H1 (cell line): ENCODE data around the gene MCC. TPM values are rescaled to one million over a fixed set of nuclear protein-coding genes. Genes with fewer than 3 reads are reported as not detected.

Experiments used
- CTCF ChIA-PET: fragments of 300-600 bp; sonication (Branson Sonifier 250); formaldehyde crosslinking; loops from one replicate; lab custom pipeline; 2021; ENCODE audit not compliant: partially characterized antibody; lab: Charles Lee
- POLR2A ChIA-PET: fragments of 300-600 bp; sonication (Branson Sonifier 250); formaldehyde crosslinking; loops from one replicate; lab custom pipeline; 2021; ENCODE audit warnings: inconsistent platforms; ENCODE audit not compliant: partially characterized antibody; lab: Charles Lee
- DNase-seq, 2 experiments: peaks; one replicate each; pipeline versions ENCODE4 v3.0.0 to v3.0.0-alpha.2; 2010 to 2022; ENCODE audit warnings: low spot score in 2 of 2, low read depth in 1 of 2, mixed read lengths in 1 of 2
- FAIRE-seq: peaks from 2 replicates; lab custom pipeline; 2011; peaks lifted over from hg19 to GRCh38; lab: Jason Lieb, UNC
- H2AFZ ChIP-seq: 2 replicates; pipeline ENCODE4 v1.8.1; 2012; ENCODE audit warnings: low read length, inconsistent platforms
- H2AK5ac ChIP-seq: 2 replicates; pipeline ENCODE4 v1.6.1; 2013; ENCODE audit warnings: low read depth, low read length
- H2BK120ac ChIP-seq: replicated peaks from 2 replicates; pipeline ENCODE3; 2013; ENCODE audit warnings: low read depth, low read length, inconsistent platforms
- H2BK12ac ChIP-seq: 2 replicates; pipeline ENCODE4 v1.6.1; 2013; ENCODE audit warnings: low read depth, low read length
- H2BK15ac ChIP-seq: 2 replicates; pipeline ENCODE4 v1.6.1; 2013; ENCODE audit warnings: low read length
- H2BK20ac ChIP-seq: 2 replicates; pipeline ENCODE4 v1.6.1; 2013; ENCODE audit warnings: low read length
- H2BK5ac ChIP-seq: 2 replicates; pipeline ENCODE4 v1.6.1; 2013; ENCODE audit warnings: low read depth, low read length
- H3K14ac ChIP-seq: 2 replicates; pipeline ENCODE4 v1.6.1; 2013; ENCODE audit warnings: inconsistent platforms; ENCODE audit not compliant: insufficient read length
- H3K18ac ChIP-seq: 2 replicates; pipeline ENCODE4 v1.6.1; 2013; ENCODE audit warnings: low read length; ENCODE audit errors: extremely low read depth
- H3K23ac ChIP-seq: 2 replicates; pipeline ENCODE4 v1.6.1; 2013; ENCODE audit warnings: inconsistent platforms; ENCODE audit not compliant: insufficient read length
- H3K23me2 ChIP-seq: 2 replicates; pipeline ENCODE4 v1.6.1; 2013; ENCODE audit warnings: low read depth, low read length
- H3K27ac ChIP-seq: 2 replicates; pipeline ENCODE4 v1.6.1; 2011; ENCODE audit warnings: low read depth, low read length, inconsistent platforms
- H3K27me3 ChIP-seq, 4 experiments: replicated peaks in 1 of 4; 1 replicate in 1 of 4; 2 replicates in 3 of 4; pipeline versions ENCODE4 v1.6.1 to v1.8.1; 2011 to 2013; ENCODE audit warnings: low read length in 3 of 4, mild to moderate bottlenecking in 3 of 4, inconsistent platforms in 2 of 4, mixed read lengths in 2 of 4, moderate library complexity in 1 of 4; ENCODE audit not compliant: control insufficient read depth in 3 of 4, insufficient read depth in 3 of 4; ENCODE audit errors: extremely low read depth in 1 of 4
- H3K36me3 ChIP-seq, 4 experiments: 2 replicates each; pipeline versions ENCODE4 v1.6.1 to v1.8.1; 2011 to 2013; ENCODE audit warnings: mild to moderate bottlenecking in 4 of 4, low read length in 3 of 4, moderate library complexity in 2 of 4, control low read depth in 1 of 4, inconsistent platforms in 1 of 4; ENCODE audit not compliant: insufficient read depth in 4 of 4, control insufficient read depth in 2 of 4
- H3K4ac ChIP-seq: replicated peaks from 2 replicates; pipeline ENCODE3; 2013; ENCODE audit warnings: low read length, low read depth, mixed read lengths, inconsistent platforms; ENCODE audit not compliant: insufficient read length
- H3K4me1 ChIP-seq, 4 experiments: replicated peaks in 1 of 4; 1 replicate in 1 of 4; 2 replicates in 3 of 4; pipeline versions ENCODE4 v1.6.1 to v1.8.1; 2011 to 2013; ENCODE audit warnings: low read length in 3 of 4, inconsistent platforms in 2 of 4, mixed read lengths in 1 of 4; ENCODE audit not compliant: insufficient read depth in 4 of 4, control insufficient read depth in 3 of 4
- H3K4me2 ChIP-seq, 2 experiments: 2 replicates each; pipeline versions ENCODE4 v1.6.1 to v1.8.1; 2011 to 2013; ENCODE audit warnings: low read depth in 2 of 2, low read length in 2 of 2, control low read depth in 1 of 2, inconsistent platforms in 1 of 2, mild to moderate bottlenecking in 1 of 2; ENCODE audit not compliant: insufficient read depth in 1 of 2
- H3K4me3 ChIP-seq, 4 experiments: fragments of 200-600, 300-600 bp in 1 of 4; sonication (generic), shearing (Covaris generic), sonication (Bioruptor Twin) in 1 of 4; 2 replicates each; pipeline versions ENCODE4 v1.5.1 to v1.8.1; 2011 to 2016; ENCODE audit warnings: low read length in 4 of 4, low read depth in 3 of 4, control low read depth in 2 of 4, inconsistent platforms in 2 of 4, mild to moderate bottlenecking in 2 of 4, mixed read lengths in 1 of 4, moderate library complexity in 1 of 4; ENCODE audit not compliant: insufficient read depth in 2 of 4; ENCODE audit errors: extremely low read depth in 1 of 4
- H3K56ac ChIP-seq: replicated peaks from 2 replicates; pipeline ENCODE3; 2013; ENCODE audit warnings: low read depth, mild to moderate bottlenecking, mixed read lengths, low read length, inconsistent platforms; ENCODE audit not compliant: insufficient read length
- H3K79me1 ChIP-seq: 2 replicates; pipeline ENCODE4 v1.6.1; 2013; ENCODE audit warnings: low read depth, low read length, control low read depth
- H3K79me2 ChIP-seq, 2 experiments: 2 replicates each; pipeline versions ENCODE4 v1.6.1 to v1.8.1; 2012 to 2013; ENCODE audit warnings: low read length in 2 of 2, mild to moderate bottlenecking in 2 of 2, inconsistent platforms in 1 of 2; ENCODE audit not compliant: insufficient read depth in 2 of 2, control insufficient read depth in 1 of 2
- H3K9ac ChIP-seq, 4 experiments: replicated peaks in 1 of 4; 1 replicate in 1 of 4; 2 replicates in 3 of 4; pipeline versions ENCODE4 v1.6.1 to v1.8.1; 2011 to 2013; ENCODE audit warnings: low read depth in 3 of 4, low read length in 3 of 4, control low read depth in 2 of 4, mild to moderate bottlenecking in 2 of 4, moderate library complexity in 2 of 4, inconsistent platforms in 1 of 4; ENCODE audit errors: extremely low read depth in 1 of 4
- H3K9me3 ChIP-seq, 2 experiments: 2 replicates each; pipeline versions ENCODE4 v1.6.1 to v1.8.1; 2012 to 2013; ENCODE audit warnings: mild to moderate bottlenecking in 2 of 2, moderate library complexity in 2 of 2, control low read depth in 1 of 2, inconsistent platforms in 1 of 2, low read depth in 1 of 2, low read length in 1 of 2, mixed read lengths in 1 of 2; ENCODE audit not compliant: insufficient read depth in 2 of 2
- H4K20me1 ChIP-seq, 2 experiments: replicated peaks in 1 of 2; 2 replicates each; pipeline versions ENCODE3 to v1.8.1; 2011 to 2013; ENCODE audit warnings: inconsistent platforms in 2 of 2, low read length in 2 of 2, mild to moderate bottlenecking in 1 of 2; ENCODE audit not compliant: insufficient read depth in 2 of 2, control insufficient read depth in 1 of 2
- H4K5ac ChIP-seq: 2 replicates; pipeline ENCODE4 v1.6.1; 2013; ENCODE audit warnings: low read length, low read depth, mixed read lengths, inconsistent platforms; ENCODE audit not compliant: insufficient read length
- H4K8ac ChIP-seq: 2 replicates; pipeline ENCODE4 v1.8.0; 2013; ENCODE audit warnings: mild to moderate bottlenecking, moderate library complexity, low read length, inconsistent platforms; ENCODE audit not compliant: insufficient read depth; ENCODE audit errors: extremely low read depth
- H4K91ac ChIP-seq: replicated peaks from 2 replicates; pipeline ENCODE3; 2013; ENCODE audit warnings: low read length, mixed read lengths, inconsistent platforms; ENCODE audit not compliant: insufficient read length
- BCL11A ChIP-seq, 2 experiments: IDR thresholded peaks; one replicate each; pipeline ENCODE4 v1.6.1; 2011; ENCODE audit warnings: low read depth in 2 of 2, low read length in 2 of 2, mild to moderate bottlenecking in 2 of 2
- CBX8 ChIP-seq: fragments of 300-800, 300-1000 bp; sonication (generic); IDR thresholded peaks from 2 replicates; pipeline ENCODE4 v1.7.1; 2016; ENCODE audit warnings: low read depth, low read length, borderline replicate concordance
- EGR1 ChIP-seq: IDR thresholded peaks from 2 replicates; pipeline ENCODE4 v1.6.1; 2011; ENCODE audit warnings: low read depth, low read length, borderline replicate concordance
- FOSL1 ChIP-seq: IDR thresholded peaks from 2 replicates; pipeline ENCODE4 v1.6.1; 2011; ENCODE audit warnings: mild to moderate bottlenecking, low read depth, low read length, moderate library complexity; ENCODE audit not compliant: insufficient read depth
- GTF2F1 ChIP-seq: IDR thresholded peaks from 2 replicates; pipeline ENCODE4 v1.6.1; 2012; ENCODE audit warnings: low read depth, low read length, improper control_type of control experiment, borderline replicate concordance
- NRF1 ChIP-seq: IDR thresholded peaks from 2 replicates; pipeline ENCODE4 v1.6.1; 2011; ENCODE audit warnings: mild to moderate bottlenecking, low read depth, low read length, improper control_type of control experiment
- RAD21 ChIP-seq, 2 experiments: IDR thresholded peaks in 1 of 2; conservative IDR thresholded peaks in 1 of 2; 2 replicates each; pipeline ENCODE4 v1.6.1; 2011; ENCODE audit warnings: low read depth in 2 of 2, low read length in 2 of 2, improper control_type of control experiment in 1 of 2, inconsistent platforms in 1 of 2, mild to moderate bottlenecking in 1 of 2, moderate library complexity in 1 of 2
- RFX5 ChIP-seq: IDR thresholded peaks from 2 replicates; pipeline ENCODE4 v1.6.1; 2011; ENCODE audit warnings: low read depth, low read length, improper control_type of control experiment, borderline replicate concordance
- SIN3A ChIP-seq, 2 experiments: IDR thresholded peaks in 1 of 2; conservative IDR thresholded peaks in 1 of 2; 2 replicates each; pipeline ENCODE4 v1.6.1; 2011 to 2012; ENCODE audit warnings: low read length in 2 of 2, improper control_type of control experiment in 1 of 2, low read depth in 1 of 2, mild to moderate bottlenecking in 1 of 2
- SP2 ChIP-seq: IDR thresholded peaks from 2 replicates; pipeline ENCODE4 v1.6.1; 2012; ENCODE audit warnings: mild to moderate bottlenecking, low read length, inconsistent platforms
- SP4 ChIP-seq: IDR thresholded peaks from 2 replicates; pipeline ENCODE4 v1.6.1; 2012; ENCODE audit warnings: low read length, inconsistent platforms
- TAF7 ChIP-seq: optimal IDR thresholded peaks from 2 replicates; pipeline ENCODE3; 2011; ENCODE audit warnings: low read depth, mild to moderate bottlenecking, inconsistent platforms, low read length, moderate library complexity, borderline replicate concordance
- TBP ChIP-seq: IDR thresholded peaks from 2 replicates; pipeline ENCODE4 v1.6.1; 2011; ENCODE audit warnings: low read depth, low read length, improper control_type of control experiment
- whole genome bisulfite sequencing, 2 experiments: shearing (Covaris generic) in 1 of 2; methylation state at CpG; one replicate each; pipeline versions ENCODE4 v1.1.6 to v1.1.7; 2013 to 2015; ENCODE audit warnings: low lambda C conversion rate in 2 of 2, mixed read lengths in 2 of 2, inconsistent platforms in 1 of 2, low coverage in 1 of 2, missing lambda C conversion rate in 1 of 2; ENCODE audit not compliant: insufficient replicate concordance in 2 of 2, insufficient coverage in 1 of 2, insufficient read length in 1 of 2; ENCODE audit errors: extremely low coverage in 1 of 2, missing lambda C conversion rate in 1 of 2; 5-methylcytosine and 5-hydroxymethylcytosine counted together
- polyA plus RNA-seq, 7 experiments: library from polyadenylated mRNA; depleted of rRNA in 3 of 7; stranded (reverse) in 5 of 7; unstranded in 2 of 7; fragments of >200 nt in 5 of 7; fragments of 200-250 nt in 2 of 7; gene quantifications; 1 replicate in 5 of 7; 2 replicates in 1 of 7; 4 replicates in 1 of 7; pipeline versions ENCODE4 v1.2.1 to v1.2.3, GENCODE V29; 2011 to 2013; ENCODE audit warnings: missing spikeins in 2 of 7, mixed read lengths in 2 of 7
- total RNA-seq: library from RNA; stranded (reverse); fragmentation: NEBNext Ultra II Directional; extraction: Animal tissue kit (Norgen Biotek cat#: 25700); gene quantifications from 2 replicates; pipeline ENCODE4 v1.2.1, GENCODE V29; 2021

MCC gene
- total and polyA plus RNA-seq, 2 of the 8 experiments (the other 6 are each of a cell fraction or from before 2014, with no cell fraction given) = 2.6 to 18.3 TPM

GRCh38 chr5:113490317-113490716 is 2.1 kb upstream of the MCC start:
- Histone ChIP-seq H3K9me3 (peaks cover 21 to 23% of the 10 kb centered on the region in 2 experiments), H3K9ac (no peak overlapping the region), H2AK5ac (no peak overlapping the region), H4K91ac (no peak overlapping the region), H3K36me3 (no peaks in the 10 kb centered on the region), H3K4me3 (no peak overlapping the region), H3K18ac (no peak overlapping the region), H3K79me2 (no peaks in the 10 kb centered on the region), H3K4ac (no peak overlapping the region), H4K8ac (no peak overlapping the region), H3K56ac (no peak overlapping the region), H2BK15ac (no peak overlapping the region), H3K27ac (no peak overlapping the region), H3K23me2 (peaks cover 12% of the 10 kb centered on the region; the same call in 1 of the 2 replicates), H3K14ac (no peak overlapping the region), H2BK5ac (no peak overlapping the region), H3K4me1 (peaks cover 0 to 4% (median 0%) of the 10 kb centered on the region in 4 experiments; a peak in 1 of 7 replicates), H2BK12ac (no peak overlapping the region), H3K27me3 (peaks cover 0 to 21% (median 18%) of the 10 kb centered on the region in 4 experiments; a peak in 6 of 7 replicates), H2AFZ (no peak overlapping the region), H2BK120ac (no peak overlapping the region), H4K5ac (no peak overlapping the region), H3K23ac (no peak overlapping the region), H2BK20ac (no peak overlapping the region), H3K4me2 (no peak overlapping the region), H4K20me1 (no peaks in the 10 kb centered on the region), H3K79me1 (no peaks in the 10 kb centered on the region)
- DNase-seq = no peak
- no peak for TF ChIP-seq EGR1
- TF ChIP-seq SP2 = no peak
- TF ChIP-seq TBP = no peak
- TF ChIP-seq FOSL1 = no peak
- no peak for TF ChIP-seq NRF1
- TF ChIP-seq RFX5 = no peak
- TF ChIP-seq RAD21 (IDR thresholded peaks at IDR 0.05 in 1 of 2, conservative IDR thresholded peaks at IDR 0.05 in 1 of 2; ENCODE audit: low read depth in 2 of 2, low read length in 2 of 2) = no peak
- TF ChIP-seq SP4 = no peak
- no peak for TF ChIP-seq GTF2F1
- no peak for TF ChIP-seq SIN3A (conservative IDR thresholded peaks at IDR 0.05 in 1 of 2, IDR thresholded peaks at IDR 0.05 in 1 of 2; ENCODE audit: low read depth in 1 of 2, low read length in 2 of 2)
- TF ChIP-seq CBX8 = no peak
- TF ChIP-seq TAF7 = no peak
- no peak for TF ChIP-seq BCL11A (IDR thresholded peaks at IDR 0.05; ENCODE audit: low read depth in 2 of 2, low read length in 2 of 2)
- CTCF ChIA-PET = interaction anchor here (1.5 kb wide), 1 partner anchor 11 kb away, joined by 4 read pairs; no protein-coding TSS in a partner anchor
- POLR2A ChIA-PET = no interaction called here
- FAIRE-seq = no peak
- WGBS, 2 experiments = 89% methylated on average over 3 of the region's 3 CpGs; no CpG with 5 or more reads in 1 of the 2 experiments
